SK-N-SH (cell line): Measurements from ENCODE around the gene SELPLG. TPM values are rescaled to one million over a fixed set of nuclear protein-coding genes. Genes with fewer than 3 reads are reported as not detected.

ENCODE experiments used
- CTCF ChIA-PET: fragments of 300-600, 350-600 bp; formaldehyde crosslinking; extraction: SDS; loops from one replicate; lab custom pipeline; 2021; lab: Yijun Ruan, JAX
- POLR2A ChIA-PET: fragments of 350-600 bp; sonication (Branson Sonifier 250); formaldehyde crosslinking; extraction: SDS; loops from one replicate; lab custom pipeline; 2020; ENCODE audit warnings: antibody characterized with exemption, inconsistent platforms; lab: Yijun Ruan, JAX
- DNase-seq: peaks from one replicate; pipeline ENCODE4 v3.0.0; 2012
- H2AFZ ChIP-seq: fragments of 200-600 bp; sonication (generic); 2 replicates; pipeline ENCODE4 v1.8.1; 2016; ENCODE audit warnings: antibody characterized with exemption, mild to moderate bottlenecking, low read depth
- H3F3A ChIP-seq: fragments of 200-600 bp; sonication (generic); replicated peaks from 2 replicates; pipeline ENCODE3; 2016; ENCODE audit warnings: antibody characterized with exemption, mild to moderate bottlenecking; ENCODE audit not compliant: insufficient read depth
- H3K27ac ChIP-seq, 2 experiments: fragments of 200-500 bp in 1 of 2; fragments of 200-600 bp in 1 of 2; sonication (Bioruptor generic) in 1 of 2; sonication (generic), shearing (Covaris generic) in 1 of 2; 2 replicates each; pipeline versions ENCODE4 v1.5.1 to v1.6.1; 2014 to 2016; ENCODE audit warnings: low read depth in 2 of 2, inconsistent platforms in 1 of 2, low read length in 1 of 2, mild to moderate bottlenecking in 1 of 2, mixed read lengths in 1 of 2
- H3K27me3 ChIP-seq: fragments of 200-600 bp; sonication (generic), shearing (Covaris generic); 2 replicates; pipeline ENCODE4 v1.6.1; 2016; ENCODE audit warnings: mixed run types; ENCODE audit not compliant: insufficient read depth
- H3K36me3 ChIP-seq, 2 experiments: fragments of 200-500 bp in 1 of 2; fragments of 200-600 bp in 1 of 2; sonication (Bioruptor generic) in 1 of 2; sonication (generic) in 1 of 2; replicated peaks in 1 of 2; 2 replicates each; pipeline versions ENCODE3 to v1.5.1; 2014 to 2016; ENCODE audit warnings: low read length in 1 of 2, mild to moderate bottlenecking in 1 of 2; ENCODE audit not compliant: insufficient read depth in 2 of 2, control insufficient read depth in 1 of 2
- H3K4me1 ChIP-seq, 2 experiments: fragments of 200-500 bp in 1 of 2; fragments of 200-600 bp in 1 of 2; sonication (Bioruptor generic) in 1 of 2; sonication (generic), shearing (Covaris generic) in 1 of 2; 2 replicates each; pipeline versions ENCODE4 v1.5.1 to v1.6.1; 2014 to 2016; ENCODE audit warnings: low read depth in 1 of 2, low read length in 1 of 2, mixed run types in 1 of 2; ENCODE audit not compliant: insufficient read depth in 2 of 2, control insufficient read depth in 1 of 2
- H3K4me2 ChIP-seq: fragments of 200-600 bp; sonication (generic), shearing (Covaris generic); 2 replicates; pipeline ENCODE4 v1.6.1; 2017; ENCODE audit warnings: mixed run types
- H3K4me3 ChIP-seq, 2 experiments: fragments of 200-500 bp in 1 of 2; fragments of 200-600 bp in 1 of 2; sonication (Bioruptor generic) in 1 of 2; sonication (generic), shearing (Covaris generic) in 1 of 2; 2 replicates each; pipeline versions ENCODE4 v1.5.1 to v1.8.1; 2014 to 2016; ENCODE audit warnings: low read depth in 2 of 2, inconsistent platforms in 1 of 2, low read length in 1 of 2, mild to moderate bottlenecking in 1 of 2, mixed read lengths in 1 of 2, moderate library complexity in 1 of 2
- H3K79me2 ChIP-seq: fragments of 200-600 bp; sonication (generic); 2 replicates; pipeline ENCODE4 v1.8.1; 2017; ENCODE audit warnings: mild to moderate bottlenecking; ENCODE audit not compliant: insufficient read depth
- H3K9ac ChIP-seq: fragments of 200-600 bp; sonication (generic); 2 replicates; pipeline ENCODE4 v1.6.1; 2017; ENCODE audit warnings: mixed run types
- H3K9me2 ChIP-seq: fragments of 200-600 bp; sonication (generic); 2 replicates; pipeline ENCODE4 v1.6.1; 2017; ENCODE audit warnings: mixed run types
- H3K9me3 ChIP-seq: fragments of 200-600 bp; sonication (generic); 2 replicates; pipeline ENCODE4 v1.6.1; 2017; ENCODE audit warnings: mixed run types, mild to moderate bottlenecking, moderate library complexity
- H4K20me1 ChIP-seq: fragments of 200-600 bp; sonication (generic); 2 replicates; pipeline ENCODE4 v1.6.1; 2017; ENCODE audit warnings: mild to moderate bottlenecking, mixed run types; ENCODE audit not compliant: insufficient read depth
- ELF1 ChIP-seq: IDR thresholded peaks from 2 replicates; pipeline ENCODE4 v1.4.0; 2012
- FOXJ3 ChIP-seq: sonication (generic); formaldehyde crosslinking; IDR thresholded peaks from 2 replicates; pipeline ENCODE4 v1.5.1; 2020; ENCODE audit warnings: mild to moderate bottlenecking, missing genetic modification reagents
- FOXM1 ChIP-seq: IDR thresholded peaks from 2 replicates; pipeline ENCODE4 v1.4.0; 2012; ENCODE audit warnings: low read depth, mild to moderate bottlenecking
- JUND ChIP-seq: IDR thresholded peaks from 2 replicates; pipeline ENCODE4 v1.4.0; 2012
- MAX ChIP-seq: IDR thresholded peaks from 2 replicates; pipeline ENCODE4 v1.4.0; 2012; ENCODE audit warnings: low read depth
- NRF1 ChIP-seq: IDR thresholded peaks from 2 replicates; pipeline ENCODE4 v1.6.1; 2012; ENCODE audit warnings: low read depth, mild to moderate bottlenecking, low read length
- YY1 ChIP-seq: IDR thresholded peaks from 2 replicates; pipeline ENCODE4 v1.4.0; 2012; ENCODE audit warnings: low read depth, mild to moderate bottlenecking
- WGBS: methylation state at CpG from one replicate; pipeline ENCODE4 v1.1.6; 2017; ENCODE audit warnings: low lambda C conversion rate; 5-methylcytosine and 5-hydroxymethylcytosine counted together
- polyA plus RNA-seq, 3 experiments: library from polyadenylated mRNA; depleted of rRNA; stranded (reverse); fragments of >200 nt; gene quantifications; 2 replicates each; pipeline ENCODE4 v1.2.3, GENCODE V29; 2012

The SELPLG gene
- polyA plus RNA-seq, 1 of the 3 experiments (the other 2 are of a cell fraction), result 2.8 TPM

GRCh38 chr12:108678104-108678730 is 44.5 kb upstream of the SELPLG start:
- CTCF ChIA-PET, result interaction anchor here (1.8 to 2.7 kb wide), 2 partner anchors 9 to 14 kb away, joined by 6 to 10 read pairs; no protein-coding TSS in a partner anchor
- Histone ChIP-seq H3K9ac (no peak overlapping the region), H4K20me1 (peaks cover 57% of the 10 kb centered on the region; the same call in 1 of the 2 replicates), H3K4me1 (peaks cover 0 to 24% of the 10 kb centered on the region in 2 experiments; a peak in 2 of 4 replicates), H3K9me3 (no peaks in the 10 kb centered on the region), H3K9me2 (no peaks in the 10 kb centered on the region), H3K27ac (no peak overlapping the region), H3K4me2 (no peak overlapping the region), H3K36me3 (peaks cover 11 to 65% of the 10 kb centered on the region in 2 experiments), H3K27me3 (no peaks in the 10 kb centered on the region), H2AFZ (no peak overlapping the region), H3K4me3 (no peak overlapping the region), H3F3A (peaks cover 43% of the 10 kb centered on the region), H3K79me2 (peaks cover 100% of the 10 kb centered on the region)
- whole genome bisulfite sequencing, result 95% methylated on average over 9 of the region's 9 CpGs
- POLR2A ChIA-PET, result no interaction called here
- no peak for TF ChIP-seq FOXJ3 (CRISPR knock-in tag)
- TF ChIP-seq YY1, result no peak
- no peak for TF ChIP-seq FOXM1
- DNase-seq, result no peak

GRCh38 chr12:108677381-108677780 is 43.7 kb upstream of the SELPLG start:
- H2AFZ ChIP-seq, result no peak overlapping the region
- H4K20me1 ChIP-seq, result peaks cover 60% of the 10 kb centered on the region; the same call in 1 of the 2 replicates
- POLR2A ChIA-PET, result no interaction called here
- no peaks in the 10 kb centered on the region for H3K27me3 ChIP-seq
- H3K4me1 ChIP-seq, result peaks cover 0 to 22% of the 10 kb centered on the region in 2 experiments; a peak in 2 of 4 replicates
- CTCF ChIA-PET, result interaction anchor here (1.0 to 1.9 kb wide), 2 partner anchors 11 to 13 kb away, joined by 3 to 5 read pairs; no protein-coding TSS in a partner anchor
- H3K36me3 ChIP-seq, result peaks cover 15 to 69% of the 10 kb centered on the region in 2 experiments
- no peak overlapping the region for H3K9ac ChIP-seq
- no peak overlapping the region for H3K4me2 ChIP-seq
- no peaks in the 10 kb centered on the region for H3K9me3 ChIP-seq
- H3K27ac ChIP-seq, result no peak overlapping the region
- peaks cover 100% of the 10 kb centered on the region for H3K79me2 ChIP-seq
- no peaks in the 10 kb centered on the region for H3K9me2 ChIP-seq
- WGBS, result 88% methylated on average over 3 of the region's 3 CpGs
- TF ChIP-seq JUND (no peak), NRF1 (no peak)
- H3F3A ChIP-seq, result peaks cover 45% of the 10 kb centered on the region
- no peak overlapping the region for H3K4me3 ChIP-seq
- no peak for DNase-seq

GRCh38 chr12:108676707-108677106 is 43.0 kb upstream of the SELPLG start:
- Histone ChIP-seq H3K36me3 (peaks cover 20 to 69% of the 10 kb centered on the region in 2 experiments), H3K4me1 (peaks cover 0 to 16% of the 10 kb centered on the region in 2 experiments; a peak in 1 of 4 replicates), H4K20me1 (peaks cover 60% of the 10 kb centered on the region; the same call in 1 of the 2 replicates), H3K9me2 (no peaks in the 10 kb centered on the region), H3K79me2 (peaks cover 100% of the 10 kb centered on the region), H3F3A (peaks cover 40% of the 10 kb centered on the region), H2AFZ (no peak overlapping the region), H3K9ac (no peak overlapping the region), H3K27ac (no peak overlapping the region), H3K27me3 (no peaks in the 10 kb centered on the region), H3K4me3 (no peak overlapping the region), H3K4me2 (no peak overlapping the region), H3K9me3 (no peaks in the 10 kb centered on the region)
- POLR2A ChIA-PET, result no interaction called here
- CTCF ChIA-PET, result interaction anchor here (1.0 to 1.9 kb wide), 2 partner anchors 10 to 12 kb away, joined by 3 to 5 read pairs; no protein-coding TSS in a partner anchor
- no peak for TF ChIP-seq MAX
- TF ChIP-seq ELF1, result no peak
- DNase-seq, result no peak
- WGBS, result 94% methylated on average over 5 of the region's 5 CpGs
